Caki2 (cell line): ENCODE measurements around the gene SLC38A2. TPM values are rescaled to one million over a fixed set of nuclear protein-coding genes. Genes with fewer than 3 reads are reported as not detected.

Experiments used
- DNase-seq: peaks from one replicate; pipeline ENCODE4 v3.0.0-alpha.2; 2015; ENCODE audit warnings: low read depth
- in situ Hi-C: cut with HindIII; loops from 2 replicates; pipeline ENCODE4 v1.10.0; 2016; ENCODE audit warnings: low sequenced_read_pairs, low pct_unique_long_range_greater_than_20kb, mixed read lengths
- total RNA-seq: library from RNA; depleted of rRNA; stranded (reverse); fragments of >200 nt; shearing (Covaris generic); gene quantifications from 2 replicates; pipeline ENCODE4 v1.2.3, GENCODE V29; 2014; ENCODE audit warnings: low replicate concordance

SLC38A2 gene
- total RNA-seq, 1 experiment from 2014 or later = 80.3 TPM

- in situ Hi-C loops = no loop called here
- no peak for DNase-seq
Observed at GRCh38 chr12:46382408-46382963, 9.9 kb upstream of the SLC38A2 start.

DNA sequence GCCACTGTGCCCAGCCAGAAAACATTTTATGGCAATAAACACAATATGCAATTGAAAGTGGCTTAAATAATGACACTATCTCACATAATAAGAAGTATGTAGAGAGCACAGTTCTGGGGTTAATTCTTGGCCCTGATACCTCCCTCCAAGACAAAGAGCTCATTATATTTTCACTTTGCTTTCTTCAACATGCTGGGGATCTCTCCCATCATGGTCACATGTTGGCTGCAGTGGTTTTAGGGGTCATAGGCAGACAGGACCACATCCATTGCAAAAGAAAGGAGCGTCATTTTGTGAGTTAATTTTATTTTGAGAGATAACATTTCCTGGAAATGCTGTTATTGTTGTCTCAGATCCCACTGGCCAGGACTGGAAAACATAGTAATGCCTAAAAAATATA lies 8.3 kb upstream of the SLC38A2 start:
- no peak for DNase-seq
- in situ Hi-C loops = no loop called here

DNA sequence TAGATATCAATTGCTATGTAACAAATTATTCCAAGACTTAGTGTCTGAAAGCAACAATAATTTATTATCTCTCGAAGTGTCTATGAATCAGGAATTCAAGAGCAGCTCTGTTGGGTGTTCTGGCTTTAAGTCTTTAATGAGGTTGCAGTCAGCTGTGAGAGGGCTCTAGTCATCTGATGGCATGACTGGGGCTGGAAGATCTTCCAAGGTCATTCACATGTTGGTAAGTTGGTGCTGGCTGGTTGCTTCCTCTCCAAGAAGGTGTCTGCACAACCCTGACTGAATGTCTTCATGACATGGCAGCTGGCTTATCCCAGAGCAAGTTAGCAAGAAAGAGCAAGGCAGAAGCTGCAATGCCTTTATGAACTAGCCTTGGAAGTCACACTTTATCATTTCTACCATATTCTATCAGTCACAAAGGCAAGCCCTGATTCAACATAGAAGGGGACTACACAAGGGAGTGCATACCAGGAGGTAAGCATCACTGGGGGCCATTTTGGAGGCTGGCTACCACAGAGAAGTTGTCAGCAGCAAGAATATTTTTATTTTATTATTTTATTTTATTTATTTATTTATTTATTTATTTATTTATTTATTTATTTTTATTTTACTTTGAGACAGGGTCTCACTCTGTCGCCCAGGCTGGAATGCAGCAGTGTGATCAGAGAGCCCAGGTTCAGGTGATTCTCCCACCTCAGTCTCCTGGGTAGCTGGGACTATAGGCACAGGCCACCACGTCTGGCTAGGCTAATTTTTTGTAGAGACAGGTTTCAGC lies 7.6 kb upstream of the SLC38A2 start:
- no peak for DNase-seq
- in situ Hi-C loops = no loop called here

DNA sequence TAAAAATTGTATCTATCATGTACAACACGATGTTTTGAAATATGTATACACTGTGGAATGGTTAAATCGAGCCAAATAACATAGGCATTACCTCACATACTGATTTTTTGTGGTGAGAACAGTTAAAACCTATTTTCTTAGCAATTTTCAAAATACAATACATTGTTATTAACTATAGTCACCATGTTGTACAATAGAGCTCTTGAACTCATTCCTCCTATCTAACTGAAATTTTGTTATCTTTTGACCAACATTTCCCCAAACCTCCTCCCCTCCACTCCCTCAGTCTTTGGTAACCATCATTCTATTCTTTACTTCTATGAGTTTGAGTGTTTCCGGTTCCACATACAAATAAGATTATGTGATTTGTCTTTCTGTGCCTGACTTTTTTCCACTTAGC lies 6.8 kb upstream of the SLC38A2 start:
- in situ Hi-C loops = no loop called here
- DNase-seq = no peak

GRCh38 chr12:46378530-46378929 lies 6.0 kb upstream of the SLC38A2 start:
- DNase-seq = no peak
- in situ Hi-C loops = no loop called here

GRCh38 chr12:46377678-46378077 lies 5.1 kb upstream of the SLC38A2 start:
- in situ Hi-C loops = no loop called here
- no peak for DNase-seq

DNA sequence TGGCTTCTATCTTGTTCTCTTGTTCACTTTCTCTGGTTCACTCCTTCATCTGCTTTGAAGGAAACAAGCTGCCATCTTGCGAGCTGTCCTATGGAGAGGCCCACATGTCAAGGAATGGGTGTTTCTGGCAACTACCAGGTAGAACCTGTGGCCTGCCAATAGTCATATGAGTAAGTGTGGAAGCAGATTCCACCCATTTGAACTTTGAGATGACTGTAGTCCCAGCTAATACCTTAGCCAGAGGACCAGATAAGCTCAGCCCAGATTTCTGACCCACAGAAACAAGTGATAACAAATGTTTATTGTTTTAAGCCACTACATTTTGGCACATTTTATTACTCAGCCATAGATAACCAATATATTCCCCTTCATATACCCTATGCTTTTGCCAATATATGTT lies 4.0 kb upstream of the SLC38A2 start:
- in situ Hi-C loops = no loop called here
- DNase-seq = no peak

GRCh38 chr12:46374711-46375110 lies 2.1 kb upstream of the SLC38A2 start:
- no peak for DNase-seq
- in situ Hi-C loops = no loop called here

DNA sequence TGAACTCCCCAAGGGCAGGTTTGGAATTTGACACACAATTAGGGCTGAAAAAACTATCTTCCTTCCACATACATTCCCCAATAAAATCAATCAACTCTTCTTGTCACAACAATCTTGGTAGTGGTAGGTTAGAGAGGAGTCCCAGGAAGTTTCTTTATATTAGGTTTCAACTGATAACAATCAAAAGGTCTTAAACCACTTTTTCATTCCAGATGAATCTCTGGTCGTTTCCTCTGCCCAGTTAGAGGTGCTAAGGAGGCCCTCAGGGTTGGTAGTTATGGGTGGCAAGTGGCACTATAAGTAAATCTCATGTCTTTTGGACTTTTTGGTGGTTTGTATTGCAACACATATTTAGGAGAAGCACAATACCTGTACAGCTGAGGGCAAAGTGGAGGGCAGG lies 1.7 kb upstream of the SLC38A2 start:
- in situ Hi-C loops = no loop called here
- no peak for DNase-seq

DNA sequence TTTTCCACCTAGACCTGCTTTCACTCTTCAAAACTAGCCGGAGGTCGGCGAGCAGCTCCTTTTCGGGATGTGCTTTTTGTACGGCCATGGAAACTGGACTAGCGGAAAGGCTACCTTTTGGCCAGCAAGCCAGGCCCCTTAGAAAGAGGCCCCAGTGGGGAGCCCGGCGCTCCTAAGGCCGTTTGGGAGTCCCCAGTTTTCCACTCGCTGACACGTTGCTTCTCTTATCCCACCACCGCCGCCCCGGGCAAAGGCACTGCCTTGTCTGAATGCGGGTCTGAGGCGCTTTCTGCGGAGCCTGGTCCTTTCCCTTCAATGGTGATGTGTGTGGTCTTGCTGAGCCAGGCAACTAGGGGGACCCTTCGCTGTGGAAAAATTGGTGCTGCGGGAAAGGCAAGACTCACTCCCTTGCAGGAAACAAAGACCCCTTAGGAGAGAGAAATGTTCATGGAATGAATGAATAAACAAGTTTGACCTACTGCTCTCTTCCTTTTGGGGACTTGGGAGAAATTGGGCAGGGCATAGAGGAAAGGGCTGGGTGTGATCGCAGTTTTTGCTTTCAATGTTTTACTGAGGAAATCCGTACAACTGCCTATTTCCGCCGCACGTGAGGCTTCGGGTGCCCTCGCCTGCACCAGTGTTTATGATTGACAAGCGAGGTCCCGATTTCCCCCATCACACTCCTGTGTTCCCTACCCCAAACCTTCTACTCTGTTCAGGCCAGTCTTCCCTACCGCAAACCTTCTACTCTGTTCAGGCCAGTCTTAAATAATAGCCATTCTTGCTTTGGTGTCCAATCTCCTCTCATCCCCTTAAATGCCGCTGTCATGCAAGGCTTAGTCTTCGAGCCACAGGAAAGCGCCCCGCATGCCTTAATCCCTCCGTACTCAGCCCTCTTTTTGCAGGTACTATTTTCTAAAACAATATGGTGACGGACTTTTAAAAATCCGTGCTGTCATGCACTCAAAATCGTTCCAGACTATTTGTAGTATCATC lies 1.0 kb upstream of the SLC38A2 start:
- in situ Hi-C loops = no loop called here
- DNase-seq = peak; percentile 41

GRCh38 chr12:46371718-46372543 lies 642 bp downstream of the SLC38A2 start:
- in situ Hi-C loops = no loop called here
- peak; percentile 72 for DNase-seq

GRCh38 chr12:46370792-46371717 lies 1.5 kb downstream of the SLC38A2 start:
- peak; percentile 91 for DNase-seq
- in situ Hi-C loops = no loop called here

DNA sequence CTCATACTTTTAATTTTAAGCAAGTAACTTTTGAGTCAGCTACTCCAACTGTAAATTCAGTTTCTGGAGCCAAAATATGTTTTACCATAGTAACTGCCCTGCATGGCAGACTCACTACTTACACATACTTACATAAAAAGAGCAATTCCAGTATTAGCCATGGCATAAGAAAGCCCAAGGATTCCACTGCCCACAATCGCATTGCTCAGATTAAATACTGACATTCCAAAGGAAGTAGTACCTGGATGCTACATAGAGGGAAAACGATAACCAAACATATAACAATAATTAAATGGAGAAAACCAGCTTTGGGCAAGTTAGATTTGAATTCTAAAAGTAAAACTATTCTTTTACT lies 2.2 kb downstream of the SLC38A2 start:
- no peak for DNase-seq
- in situ Hi-C loops = no loop called here

DNA sequence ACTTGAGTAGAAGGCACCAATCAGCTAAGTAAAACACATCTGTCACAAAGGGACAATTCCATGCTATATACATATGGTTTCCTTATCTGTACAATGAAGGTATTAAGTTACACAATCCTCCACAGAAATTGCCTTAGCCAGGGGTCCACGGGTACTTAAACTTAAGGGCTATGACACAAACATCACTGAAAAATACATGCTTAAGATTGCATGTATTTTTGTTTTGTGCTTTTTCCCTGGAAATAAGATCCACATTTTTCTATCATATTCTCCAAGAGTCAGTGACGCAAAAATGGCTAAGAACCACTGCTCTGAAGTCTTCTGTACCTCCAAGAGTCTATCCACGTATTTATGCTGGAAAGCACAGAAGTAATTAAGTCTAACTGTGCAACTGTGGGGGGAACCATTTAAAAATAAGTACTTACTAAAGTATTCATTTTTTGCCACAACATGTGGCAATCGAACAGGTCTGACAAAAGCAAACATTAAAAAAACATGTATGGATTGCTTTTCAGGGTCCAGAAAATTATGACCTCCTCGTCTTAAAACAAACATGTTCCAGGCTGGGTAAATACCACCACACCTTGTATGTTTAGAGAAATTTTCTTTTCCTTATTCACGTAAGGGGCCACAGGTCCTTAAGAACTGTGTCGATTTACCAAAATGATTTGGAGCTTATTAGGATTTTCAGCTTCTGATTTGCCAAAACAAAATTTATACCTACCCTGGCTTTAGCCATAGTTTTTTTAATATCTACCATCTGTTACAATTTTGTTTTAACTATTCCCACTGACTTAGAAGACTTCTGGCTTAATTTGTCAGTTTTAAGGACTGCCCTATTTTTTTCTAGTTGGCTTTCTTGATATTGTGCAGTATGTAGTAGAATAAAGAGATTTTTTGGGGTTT lies 2.8 kb downstream of the SLC38A2 start:
- in situ Hi-C loops = no loop called here
- DNase-seq = no peak

- DNase-seq = no peak
- in situ Hi-C loops = no loop called here
Observed at GRCh38 chr12:46369095-46369473, 3.5 kb downstream of the SLC38A2 start.

DNA sequence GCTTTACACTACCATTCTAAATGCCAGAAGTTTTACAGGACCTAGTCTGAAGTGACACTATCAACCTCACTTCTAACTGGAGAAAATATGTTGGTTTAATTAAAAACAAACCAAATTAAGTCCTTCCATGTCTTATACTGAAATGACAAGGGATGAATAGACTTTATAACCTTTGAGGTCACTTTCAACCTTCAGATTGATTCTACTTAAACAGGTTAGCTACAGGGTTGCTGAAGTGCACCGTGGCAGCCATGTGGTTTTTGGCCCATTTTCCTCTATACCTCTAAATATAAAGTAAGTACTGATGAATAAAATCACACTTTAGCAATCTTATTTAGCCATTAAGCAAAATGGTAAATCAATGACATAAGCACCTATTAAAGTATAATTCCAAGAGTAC lies 3.9 kb downstream of the SLC38A2 start:
- in situ Hi-C loops = no loop called here
- no peak for DNase-seq
